ENCODE results near the gene LRWD1.

The LRWD1 gene

GRCh38 chr7:102464577-102465280 is at the start of gene LRWD1, which contains the start of gene ALKBH4:
Gene LRWD1 (plus strand): TSS chr7:102464984. CDS start chr7:102465081, 97 bp downstream.
Gene ALKBH4 (minus strand): TSS chr7:102464863. CDS start chr7:102464836, 27 bp downstream.
- peak; percentile 99 for DNase-seq (ENCODE audit: low spot score)

- no peak for DNase-seq (ENCODE audit: low spot score)
These were observed 49.0 kb upstream of the LRWD1 start for GRCh38 chr7:102415685-102416225.

- no peak for DNase-seq (ENCODE audit: low spot score)
These were observed 48.4 kb upstream of the LRWD1 start for GRCh38 chr7:102416406-102416805.

DNA sequence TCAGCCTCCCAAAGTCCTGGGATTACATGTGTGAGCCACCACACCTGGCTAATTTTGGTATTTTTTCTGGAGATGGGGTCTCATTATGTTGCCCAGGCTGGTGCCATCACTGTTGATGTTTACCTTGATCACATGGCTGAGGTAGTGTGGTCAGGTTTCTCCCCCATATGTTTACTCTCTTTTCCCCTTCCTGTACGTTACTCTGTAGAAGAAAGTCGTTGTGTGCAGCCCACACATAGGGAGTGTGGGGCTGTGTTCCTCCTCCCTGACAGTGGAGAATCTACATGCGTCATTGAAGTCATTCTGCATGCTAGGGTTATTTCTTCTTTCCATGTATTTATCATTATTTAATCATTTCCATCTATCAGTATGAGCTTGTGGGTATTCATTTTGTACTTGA is 47.7 kb upstream of the LRWD1 start:
- DNase-seq (ENCODE audit: low spot score): no peak

DNA sequence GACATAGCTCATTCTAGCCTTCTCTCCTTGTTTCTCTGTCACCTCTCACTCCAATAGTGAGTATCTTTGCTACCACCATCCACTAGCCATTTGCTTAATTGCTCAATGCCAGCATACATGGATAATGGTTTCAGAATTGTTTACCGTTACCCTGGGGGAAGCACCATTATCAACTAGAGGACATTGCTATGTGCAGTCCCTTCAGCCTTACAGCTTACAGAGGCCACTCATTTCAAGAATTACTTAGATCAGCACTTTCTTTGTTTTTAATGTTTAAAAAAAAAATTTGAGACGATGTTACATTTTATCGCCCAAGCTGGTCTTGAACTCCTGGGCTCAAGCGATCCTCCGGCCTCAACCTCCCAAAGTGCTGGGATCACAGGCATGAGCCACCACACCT is 46.2 kb upstream of the LRWD1 start:
- DNase-seq (ENCODE audit: low spot score): no peak

GRCh38 chr7:102421706-102422240 is 43.0 kb upstream of the LRWD1 start:
- no peak for DNase-seq (ENCODE audit: low spot score)

GRCh38 chr7:102424129-102424551 is 40.6 kb upstream of the LRWD1 start:
- no peak for DNase-seq (ENCODE audit: low spot score)

DNA sequence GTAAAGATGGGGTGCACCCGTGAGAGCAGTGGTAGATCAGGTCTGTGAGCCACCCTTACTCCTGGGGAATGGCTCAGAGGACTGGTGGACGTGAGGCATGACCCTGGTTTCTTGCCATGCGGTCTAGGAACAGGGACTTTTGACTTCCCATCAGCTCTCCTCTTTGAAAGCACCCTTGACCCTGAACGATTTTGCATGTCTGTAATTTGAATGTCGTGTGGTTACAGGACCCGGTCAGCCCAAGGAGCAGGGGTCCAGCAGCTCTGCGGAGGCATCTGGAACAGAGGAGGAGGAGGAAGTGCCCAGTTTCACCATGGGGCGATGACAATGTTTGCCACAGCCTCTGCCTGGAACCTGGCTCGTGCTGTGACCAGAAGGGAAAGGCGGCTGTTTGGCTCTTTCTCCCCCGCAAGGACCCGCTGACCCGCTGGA is 40.0 kb upstream of the LRWD1 start:
- no peak for DNase-seq (ENCODE audit: low spot score)

DNA sequence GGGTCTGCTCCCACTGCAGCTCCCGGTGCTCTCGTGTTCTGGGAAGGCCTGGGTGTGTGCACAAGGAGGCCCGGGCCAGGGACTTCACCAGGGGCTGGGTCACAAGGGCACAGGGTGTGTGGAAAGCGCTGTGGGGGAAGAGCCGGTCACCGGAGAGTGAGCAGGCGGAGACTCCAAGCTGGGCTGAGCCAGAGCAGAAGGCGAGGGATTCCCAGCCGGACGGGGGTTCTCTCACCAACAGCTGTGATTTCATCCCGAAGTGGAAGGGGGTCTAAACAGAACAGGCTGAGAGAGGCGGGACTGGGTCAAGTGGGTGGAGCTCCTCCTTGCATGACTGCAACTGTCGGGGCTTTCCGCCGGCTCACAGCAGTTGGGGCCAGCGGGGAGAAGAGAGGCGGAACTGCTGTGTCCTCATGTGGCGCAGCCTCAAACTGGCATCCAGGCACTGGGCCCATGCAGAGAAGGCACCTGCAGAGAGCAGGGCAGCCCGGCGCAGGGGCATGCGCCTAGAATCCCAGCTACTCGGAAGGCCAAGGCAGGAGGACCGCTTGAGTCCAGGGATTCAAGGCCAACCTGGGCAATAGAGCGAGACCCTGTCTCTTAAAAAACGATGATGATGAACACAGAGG is 39.0 kb upstream of the LRWD1 start:
- DNase-seq (ENCODE audit: low spot score): no peak

DNA sequence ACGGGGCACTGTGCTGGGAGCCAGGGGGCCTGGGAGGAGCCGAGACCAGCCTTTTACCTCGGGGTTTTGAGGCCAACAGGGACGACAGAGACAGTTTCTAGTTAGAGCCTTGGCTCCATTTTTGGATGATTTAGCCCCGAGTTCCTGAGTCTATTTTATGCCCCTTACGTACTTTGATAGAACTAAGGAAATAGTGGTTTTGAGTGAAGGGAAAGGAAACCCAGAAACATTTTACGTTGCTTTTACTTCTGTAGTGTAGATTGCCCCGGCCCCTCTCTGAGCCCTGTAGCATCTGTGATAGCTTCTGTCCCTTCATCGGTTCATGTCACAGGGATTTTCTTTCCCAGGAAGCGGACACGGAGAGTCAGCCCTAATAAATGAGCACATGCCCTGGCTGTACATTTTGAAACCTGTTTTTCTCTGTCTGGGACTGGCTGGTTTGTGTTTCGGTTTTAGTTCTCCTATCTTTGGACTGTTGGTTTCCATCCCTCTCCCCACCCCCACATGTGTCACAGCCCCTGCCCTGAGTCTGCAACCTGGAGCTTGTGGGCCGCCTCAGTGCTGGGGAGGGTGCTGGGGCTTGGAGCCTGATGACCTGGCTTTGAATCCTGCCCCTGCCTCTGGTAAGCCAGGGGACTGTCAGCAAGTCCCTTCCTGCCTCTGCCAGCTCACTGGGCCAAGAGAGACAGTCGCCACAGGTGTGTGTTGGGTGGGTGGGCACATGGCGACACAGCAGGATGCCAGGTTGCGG is 38.3 kb upstream of the LRWD1 start:
- DNase-seq (ENCODE audit: low spot score): no peak

DNA sequence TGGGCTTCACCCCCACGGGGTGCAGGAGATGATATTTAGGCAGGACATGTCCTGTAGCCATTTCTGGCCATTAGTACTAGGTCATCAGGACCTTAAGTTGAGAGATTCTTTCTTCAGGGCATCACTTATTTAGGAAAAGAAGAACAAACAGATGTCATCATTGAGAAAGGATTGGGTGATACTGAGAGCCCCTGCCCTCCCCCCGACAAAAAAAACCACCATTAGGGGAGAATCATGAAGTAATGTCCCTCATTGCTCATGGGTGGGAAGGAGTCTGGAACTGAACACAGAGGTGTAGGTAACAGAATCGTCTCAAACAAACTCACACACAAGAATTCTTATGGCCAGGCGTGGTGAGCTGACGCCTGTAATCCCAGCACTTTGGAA is 37.8 kb upstream of the LRWD1 start:
- no peak for DNase-seq (ENCODE audit: low spot score)

- DNase-seq (ENCODE audit: low spot score): no peak
These were observed 35.5 kb upstream of the LRWD1 start for GRCh38 chr7:102429141-102429899.

DNA sequence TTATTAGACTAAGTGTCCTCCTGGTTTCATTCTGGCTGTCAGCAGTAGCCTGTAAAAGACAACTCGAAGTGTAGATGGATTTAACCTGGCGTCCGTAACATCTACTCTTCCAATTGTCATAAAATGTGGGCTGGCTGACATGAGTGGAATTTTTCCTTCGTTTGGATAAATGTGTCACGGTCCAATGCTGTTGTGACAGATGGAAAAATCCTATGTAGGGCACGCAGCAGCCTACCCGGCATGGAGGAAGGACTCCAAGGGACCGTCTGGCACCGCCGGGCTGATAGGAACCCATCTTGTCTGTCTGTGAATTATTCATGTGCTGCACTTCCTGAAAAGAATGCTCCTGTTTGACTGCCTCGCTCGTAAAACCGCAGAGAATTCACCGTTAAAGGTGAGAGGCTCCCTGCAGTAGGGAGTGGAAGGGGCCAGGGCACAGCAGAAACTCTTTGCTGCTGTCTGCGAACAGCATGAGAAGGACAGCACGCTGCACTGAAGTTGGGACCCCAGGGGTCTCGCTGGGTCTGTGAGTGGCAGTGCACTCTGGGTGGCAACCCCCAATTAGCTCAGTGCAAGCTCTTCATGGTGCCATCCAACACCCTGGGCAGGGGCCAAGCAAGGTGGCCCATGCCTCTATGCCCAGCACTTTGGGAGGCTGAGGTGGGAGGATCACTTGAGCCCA is 33.0 kb upstream of the LRWD1 start:
- no peak for DNase-seq (ENCODE audit: low spot score)

DNA sequence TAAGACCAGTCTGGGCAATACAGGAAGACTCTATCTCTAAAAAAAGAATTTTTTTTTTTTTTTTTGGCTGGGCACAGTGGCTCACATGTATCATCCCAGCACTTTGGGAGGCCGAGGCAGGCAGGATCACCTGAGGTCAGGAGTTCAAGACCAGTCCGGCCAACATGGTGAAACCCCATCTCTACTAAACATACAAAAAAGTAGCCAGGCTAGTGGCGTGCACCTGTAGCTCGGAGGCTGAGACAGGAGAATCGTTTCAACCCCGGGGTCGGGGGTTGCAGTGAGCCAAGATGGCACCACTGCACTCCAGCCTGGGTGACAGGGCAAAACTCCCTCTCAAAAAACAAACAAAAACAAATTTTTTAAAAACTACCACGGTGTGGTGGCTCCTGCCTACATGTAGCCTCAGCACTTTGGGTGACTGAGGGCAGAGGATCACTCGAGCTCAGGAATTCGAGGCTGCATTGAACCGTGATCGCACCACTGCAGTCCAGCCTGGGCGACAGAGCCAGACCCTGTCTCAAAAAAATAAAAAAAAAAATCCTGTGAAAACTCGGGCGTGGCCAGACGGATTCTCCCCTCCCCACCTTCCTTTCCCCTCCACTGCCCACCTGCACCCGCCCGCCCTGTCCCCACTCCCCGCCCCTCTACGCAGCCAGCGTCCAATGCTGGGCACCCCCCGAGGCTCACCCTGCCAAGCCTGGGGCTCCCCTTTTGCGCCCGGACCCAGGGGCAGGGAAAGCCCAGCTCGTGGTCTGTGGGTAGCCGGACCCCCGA is 32.2 kb upstream of the LRWD1 start:
- DNase-seq (ENCODE audit: low spot score): no peak

DNA sequence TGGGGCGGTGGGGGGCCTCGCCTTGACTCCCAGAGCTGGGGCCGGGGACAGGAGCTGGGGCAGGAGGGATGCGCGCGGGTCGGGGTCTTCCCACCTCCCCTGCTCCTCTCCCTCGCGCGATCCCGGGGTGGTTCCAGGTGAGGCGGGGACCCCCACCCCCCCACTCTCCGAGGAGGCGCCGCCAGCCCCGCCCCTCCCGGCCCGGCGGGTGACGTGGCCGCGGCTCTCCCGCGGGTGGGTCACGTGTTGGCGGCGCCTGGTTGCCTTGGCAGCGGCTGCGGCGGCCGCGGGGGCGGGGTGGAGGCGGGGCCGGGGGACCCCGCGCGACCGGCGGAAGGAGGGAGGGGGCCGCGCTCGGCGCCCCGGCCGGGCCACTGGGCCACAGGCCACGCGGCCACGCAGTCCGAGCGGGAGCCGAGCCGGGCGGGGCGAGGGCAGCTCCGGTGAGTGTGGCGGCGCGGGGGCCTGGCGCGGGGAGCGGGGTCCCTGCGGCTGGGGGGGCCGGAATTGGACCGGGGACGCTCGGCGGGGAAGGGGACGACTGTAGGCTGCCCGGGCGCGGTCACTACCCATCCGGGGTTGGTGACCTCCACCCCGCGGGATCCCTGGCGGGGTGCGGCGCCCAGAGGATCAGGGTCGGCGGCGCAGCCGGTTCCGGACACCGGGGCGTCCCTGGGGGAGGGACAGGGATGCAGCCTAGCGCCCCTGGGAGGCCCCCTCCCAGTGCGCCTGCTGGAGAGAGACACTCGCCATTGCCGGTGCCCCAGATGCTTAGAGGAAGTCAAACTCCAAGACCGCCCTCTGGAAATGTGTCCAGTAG is 31.4 kb upstream of the LRWD1 start, which contains the start of gene ORAI2:
Gene ORAI2 (plus strand): TSS at position 357 of the 820 bp plus-strand sequence. CDS start 5,382 bp downstream, outside the sequence.
- peak; percentile 91 for DNase-seq (ENCODE audit: low spot score)

- DNase-seq (ENCODE audit: low spot score): no peak
These were observed 30.7 kb upstream of the LRWD1 start for GRCh38 chr7:102434039-102434486.

DNA sequence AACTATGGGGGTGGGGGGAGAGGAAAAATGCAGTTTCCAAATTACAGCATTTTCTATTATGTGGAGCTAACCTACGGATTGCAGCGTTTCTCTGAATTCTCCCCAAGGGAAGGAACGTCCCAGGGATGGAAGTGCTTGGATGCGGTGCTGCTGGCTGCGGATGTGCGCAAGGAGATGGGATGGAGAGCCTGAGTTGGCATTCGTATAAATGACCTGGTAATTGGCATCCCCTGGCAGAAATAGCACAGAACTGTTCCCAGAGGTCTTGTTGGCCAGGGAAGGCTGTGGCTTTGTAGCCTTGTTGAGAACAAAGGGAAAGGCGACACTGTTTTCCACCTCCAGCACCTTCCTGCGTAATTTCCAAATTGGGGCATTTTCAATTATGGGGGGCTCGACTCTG is 28.7 kb upstream of the LRWD1 start:
- no peak for DNase-seq (ENCODE audit: low spot score)

DNA sequence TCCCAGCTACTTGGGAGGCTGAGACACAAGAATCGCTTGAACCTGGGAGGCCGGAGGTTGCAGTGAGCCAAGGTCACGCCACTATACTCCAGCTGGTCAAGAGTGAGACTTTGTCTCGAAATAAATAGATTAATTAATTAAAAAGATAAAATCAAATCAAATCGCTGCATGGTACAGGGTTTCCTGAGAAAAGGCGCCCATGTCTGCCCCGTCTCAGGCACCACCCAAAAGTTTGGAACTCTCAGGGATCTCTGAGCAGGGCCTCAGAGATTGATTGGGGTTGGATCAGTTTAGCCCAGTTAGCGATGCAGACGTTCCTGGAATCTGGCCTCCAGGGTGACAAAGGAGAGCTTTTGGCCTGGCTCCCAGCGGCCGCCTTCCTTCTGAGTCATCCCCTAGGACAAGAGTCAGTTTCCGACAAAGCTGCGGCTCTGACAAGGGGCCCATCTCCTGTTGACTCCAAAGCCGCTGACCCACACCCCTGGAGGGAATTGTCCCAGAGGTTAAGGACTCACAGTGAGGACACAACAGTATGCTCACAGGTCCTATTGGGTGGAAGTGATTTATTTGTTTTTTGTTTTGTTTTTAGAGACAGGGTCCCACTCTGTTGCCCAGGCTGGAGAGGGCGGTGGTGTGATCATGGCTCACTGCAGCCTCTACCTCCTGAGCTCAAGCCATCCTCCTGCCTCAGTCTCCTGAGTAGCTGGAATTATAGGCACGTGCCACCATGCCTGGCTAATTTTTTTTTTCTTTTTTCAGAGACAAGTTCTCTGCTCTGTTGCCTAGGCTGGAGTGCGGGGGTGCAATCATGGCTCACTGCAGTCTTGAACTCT is 24.6 kb upstream of the LRWD1 start:
- DNase-seq (ENCODE audit: low spot score): peak; percentile 53

Data from HuH-7.5 (cell line).